K562 (cell line): ENCODE measurements around the gene RNF213. TPM values are rescaled to one million over a fixed set of nuclear protein-coding genes. Genes with fewer than 3 reads are reported as not detected.

ENCODE experiments used
- ATAC-seq: fragments of 200-7000 bp; cut with Tn5 transposase; 3 replicates; pipeline ENCODE4 v1.9.1; 2020; ENCODE audit warnings: moderate library complexity
- BruUV-seq: library from RNA; stranded (reverse); fragments of 400-500 nt; replicated peaks from 2 replicates; lab custom pipeline; 2021; lab: Mats Ljungman, UMichigan
- CTCF ChIA-PET: fragments of 300-600 bp; formaldehyde crosslinking; extraction: SDS; loops from one replicate; lab custom pipeline; 2021; ENCODE audit warnings: low intra/inter-chr PET ratio; lab: Yijun Ruan, JAX
- POLR2A ChIA-PET: fragments of 300-600, 350-650 bp; sonication (Branson Sonifier 250); formaldehyde crosslinking; extraction: SDS; loops from one replicate; lab custom pipeline; 2021; ENCODE audit warnings: antibody characterized with exemption, inconsistent platforms; lab: Yijun Ruan, JAX
- DNase-seq, 4 experiments: peaks; one replicate each; pipeline versions ENCODE4 v3.0.0 to v3.0.0-alpha.2; 2011 to 2018; ENCODE audit warnings: low spot score in 3 of 4, mixed read lengths in 3 of 4; ENCODE audit errors: extremely low read depth in 1 of 4
- FAIRE-seq: peaks from 2 replicates; lab custom pipeline; 2011; peaks lifted over from hg19 to GRCh38; lab: Jason Lieb, UNC
- H2AFZ ChIP-seq: 2 replicates; pipeline ENCODE4 v1.6.0; 2011; ENCODE audit warnings: low read depth, low read length, control low read depth, inconsistent platforms
- H3K27ac ChIP-seq: fragments of 200-600 bp; 3 replicates; pipeline ENCODE4 v1.8.0; 2011; ENCODE audit warnings: low read depth, mild to moderate bottlenecking, control low read depth, inconsistent platforms, low read length, moderate library complexity, mixed read lengths; ENCODE audit errors: extremely low read depth
- H3K27me3 ChIP-seq, 2 experiments: fragments of 300-600 bp in 1 of 2; 2 replicates in 1 of 2; 3 replicates in 1 of 2; pipeline versions ENCODE4 v1.6.0 to v1.8.0; 2011; ENCODE audit warnings: inconsistent platforms in 2 of 2, low read length in 2 of 2, mild to moderate bottlenecking in 1 of 2, mixed read lengths in 1 of 2, moderate library complexity in 1 of 2; ENCODE audit not compliant: control insufficient read depth in 2 of 2, insufficient read depth in 2 of 2
- H3K36me3 ChIP-seq: fragments of 300-600 bp; 3 replicates; pipeline ENCODE4 v1.8.0; 2011; ENCODE audit warnings: mild to moderate bottlenecking, low read length, inconsistent platforms; ENCODE audit not compliant: control insufficient read depth, insufficient read depth
- H3K4me1 ChIP-seq, 2 experiments: fragments of 200-600 bp in 1 of 2; replicated peaks in 1 of 2; 2 replicates in 1 of 2; 3 replicates in 1 of 2; pipeline versions ENCODE4 v1.5.1 to v1.8.0; 2011; ENCODE audit warnings: inconsistent platforms in 2 of 2, low read length in 2 of 2, mild to moderate bottlenecking in 1 of 2, mixed read lengths in 1 of 2, moderate library complexity in 1 of 2; ENCODE audit not compliant: control insufficient read depth in 2 of 2, insufficient read depth in 2 of 2
- H3K4me2 ChIP-seq: 2 replicates; pipeline ENCODE4 v1.6.1; 2011; ENCODE audit warnings: low read length, control low read depth, inconsistent platforms, mixed read lengths; ENCODE audit not compliant: insufficient read depth
- H3K4me3 ChIP-seq: fragments of 200-600 bp; sonication (generic), shearing (Covaris generic); 2 replicates; pipeline ENCODE4 v1.5.1; 2016; ENCODE audit warnings: control low read depth, inconsistent platforms
- H3K79me2 ChIP-seq: fragments of 200-600 bp; 3 replicates; pipeline ENCODE4 v1.8.0; 2011; ENCODE audit warnings: low read length, inconsistent platforms; ENCODE audit not compliant: control insufficient read depth, insufficient read depth
- H3K9ac ChIP-seq, 2 experiments: 2 replicates each; pipeline versions ENCODE4 v1.6.0 to v1.6.1; 2011; ENCODE audit warnings: low read depth in 2 of 2, low read length in 2 of 2, control low read depth in 1 of 2, inconsistent platforms in 1 of 2, mild to moderate bottlenecking in 1 of 2, mixed read lengths in 1 of 2; ENCODE audit not compliant: insufficient read depth in 1 of 2
- H3K9me1 ChIP-seq: one replicate; pipeline ENCODE4 v1.6.0; 2011; ENCODE audit warnings: inconsistent platforms, mild to moderate bottlenecking, low read length, moderate library complexity; ENCODE audit not compliant: control insufficient read depth, insufficient read depth
- H3K9me3 ChIP-seq: replicated peaks from 2 replicates; pipeline ENCODE4 v1.5.1; 2011; ENCODE audit warnings: low read depth, low read length, inconsistent platforms; ENCODE audit not compliant: control insufficient read depth, insufficient read depth
- H4K20me1 ChIP-seq: replicated peaks from 2 replicates; pipeline ENCODE4 v1.6.1; 2011; ENCODE audit warnings: low read length, inconsistent platforms, mixed read lengths; ENCODE audit not compliant: control insufficient read depth, insufficient read depth
- JUNB ChIP-seq: fragments of 450-650 bp; formaldehyde crosslinking; conservative IDR thresholded peaks from 2 replicates; pipeline ENCODE4 v1.4.0; 2020; ENCODE audit warnings: mild to moderate bottlenecking
- POLR2H ChIP-seq: IDR thresholded peaks from 2 replicates; pipeline ENCODE4 v1.6.1; 2016; ENCODE audit warnings: missing genetic modification characterization, low read depth, mild to moderate bottlenecking, control low read depth, missing compliant biosample characterization, moderate library complexity
- RB1 ChIP-seq: fragments of 450-650 bp; IDR thresholded peaks from 2 replicates; pipeline ENCODE4 v1.6.1; 2017; ENCODE audit warnings: low read depth, mild to moderate bottlenecking
- RBM25 ChIP-seq: fragments of 200-400 bp; formaldehyde crosslinking; IDR thresholded peaks from 2 replicates; pipeline ENCODE4 v1.6.1; 2018; ENCODE audit warnings: low read length, low read depth, moderate library complexity; ENCODE audit not compliant: severe bottlenecking
- RUNX1 ChIP-seq: sonication (generic); IDR thresholded peaks from 2 replicates; pipeline ENCODE4 v1.6.1; 2016; ENCODE audit warnings: antibody characterized with exemption, low read depth
- ZNF282 ChIP-seq: sonication (generic); formaldehyde crosslinking; IDR thresholded peaks from 2 replicates; pipeline ENCODE4 v1.8.1; 2023; ENCODE audit warnings: missing genetic modification reagents
- ZNF780A ChIP-seq: fragments of 250-450 bp; sonication (Bioruptor Pico); IDR thresholded peaks from 2 replicates; pipeline ENCODE4 v1.5.0; 2021; ENCODE audit warnings: mild to moderate bottlenecking
- WGBS: fragments of 100-300 bp; shearing (Covaris generic); methylation state at CpG from one replicate; pipeline ENCODE4 v1.1.6; 2016; ENCODE audit warnings: low coverage, mixed read lengths; ENCODE audit not compliant: insufficient coverage; ENCODE audit errors: missing lambda C conversion rate; 5-methylcytosine and 5-hydroxymethylcytosine counted together
- in situ Hi-C: fragments of 300-500 bp; cut with MboI; formaldehyde crosslinking; loops from 4 replicates; pipeline ENCODE4 v1.15.0; 2018; ENCODE audit warnings: inconsistent platforms, mixed read lengths
- intact Hi-C: fragments of 100-400 bp; cut with micrococcal nuclease; formaldehyde crosslinking; loops from 2 replicates; pipeline ENCODE4 v1.14.2; 2022
- polyA plus RNA-seq, 8 experiments: library from polyadenylated mRNA; depleted of rRNA in 4 of 8; stranded (reverse) in 5 of 8; unstranded in 3 of 8; fragments of >200 nt; fragmentation: Nextera tagmentation in 2 of 8; fragmentation: Illumina TruSeq in 1 of 8; extraction: Ambion mirVana in 2 of 8; extraction: Trizol in 1 of 8; gene quantifications; 2 replicates each; pipeline versions ENCODE4 v1.2.1 to v1.2.3, GENCODE V29; 2011 to 2014; ENCODE audit warnings: inconsistent platforms in 1 of 8, missing spikeins in 1 of 8
- total RNA-seq, 7 experiments: library from RNA; depleted of rRNA in 6 of 7; stranded (reverse); fragments of >200 nt in 6 of 7; fragmentation: Illumina TruSeq in 2 of 7; extraction: Trizol in 2 of 7; gene quantifications; 2 replicates each; pipeline versions ENCODE4 v1.2.1 to v1.2.3, GENCODE V29; 2011 to 2021; ENCODE audit warnings: low replicate concordance in 1 of 7
- TF ChIP-seq, protein P1 (sequence below): fragments of 250-450 bp; sonication (Bioruptor Pico); IDR thresholded peaks from 2 replicates; pipeline ENCODE4 v1.5.0; 2020; ENCODE audit warnings: mild to moderate bottlenecking, borderline replicate concordance
- TF ChIP-seq, protein P2 (sequence below): fragments of 450-650 bp; formaldehyde crosslinking; conservative IDR thresholded peaks from 2 replicates; pipeline ENCODE4 v1.4.0; 2022; ENCODE audit warnings: mild to moderate bottlenecking, missing genetic modification characterization
- TF ChIP-seq, protein P3 (sequence below): fragments of 250-450 bp; sonication (Bioruptor Pico); IDR thresholded peaks from 2 replicates; pipeline ENCODE4 v1.4.0; 2020; ENCODE audit warnings: borderline replicate concordance
- TF ChIP-seq, protein P4 (sequence below), 2 experiments: IDR thresholded peaks; 2 replicates each; pipeline ENCODE4 v1.6.1; 2012; ENCODE audit warnings: improper control_type of control experiment in 2 of 2, low read depth in 2 of 2, low read length in 2 of 2, borderline replicate concordance in 1 of 2

RNF213 gene
- total and polyA plus RNA-seq, 9 of the 15 experiments (the other 6 are each of a cell fraction or from before 2014, with no cell fraction given): 5.3 to 33.6 (median 17.9) TPM

DNA sequence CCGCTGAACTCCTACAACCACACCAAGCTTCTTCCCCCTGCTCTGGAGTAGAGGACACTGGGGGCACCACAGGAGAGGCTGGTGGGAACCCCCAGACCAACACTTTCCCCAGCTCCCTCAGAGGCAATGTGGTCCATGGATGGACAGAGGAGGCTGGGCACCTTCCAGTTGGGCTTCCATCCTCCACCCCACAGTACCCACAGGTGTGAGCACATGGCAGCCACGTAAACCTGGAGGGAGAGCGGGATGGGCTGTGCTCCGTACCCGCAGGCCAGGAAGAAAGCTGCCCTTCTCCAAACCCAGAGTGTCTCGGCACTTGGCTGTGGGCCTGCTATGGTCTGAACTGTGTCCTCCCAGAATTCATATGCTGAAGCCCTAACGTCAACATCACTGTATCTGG lies 42.3 kb upstream of the RNF213 start:
- intact Hi-C loops: loop anchor here (2.0 kb wide), 1 partner anchor 36 kb away; no protein-coding TSS in a partner anchor
- ATAC-seq: no peak
- POLR2A ChIA-PET: interaction anchor here (1.8 kb wide), 1 partner anchor 10 kb away, joined by 9 read pairs; no protein-coding TSS in a partner anchor

More for the DNA sequence above, 42.3 kb upstream of the RNF213 start:
- no peak for FAIRE-seq
- BruUV-seq: no TSS peak
- in situ Hi-C loops: no loop called here
- Histone ChIP-seq H3K27me3 (no peaks in the 10 kb centered on the region), H3K4me3 (no peak overlapping the region), H3K36me3 (peaks cover 22% of the 10 kb centered on the region; the same call in 1 of the 3 replicates), H3K79me2 (peaks cover 3% of the 10 kb centered on the region; the same call in 1 of the 3 replicates), H3K9me1 (no peaks in the 10 kb centered on the region), H3K4me1 (peaks cover 9 to 50% of the 10 kb centered on the region in 2 experiments; a peak in 4 of 5 replicates), H4K20me1 (0 out of 2 replicates have a peak, but pooled peaks cover 7% of the 10 kb centered on the region), H3K4me2 (no peak overlapping the region), H2AFZ (no peak overlapping the region), H3K9ac (peak overlapping the region in 1 of 2 experiments; percentile 2; a peak in 2 of 4 replicates), H3K9me3 (no peaks in the 10 kb centered on the region), H3K27ac (no peak overlapping the region)
- CTCF ChIA-PET: no interaction called here
- no peak for DNase-seq
- WGBS: 81% methylated on average over 7 of the region's 7 CpGs
- TF ChIP-seq, protein P1, sequence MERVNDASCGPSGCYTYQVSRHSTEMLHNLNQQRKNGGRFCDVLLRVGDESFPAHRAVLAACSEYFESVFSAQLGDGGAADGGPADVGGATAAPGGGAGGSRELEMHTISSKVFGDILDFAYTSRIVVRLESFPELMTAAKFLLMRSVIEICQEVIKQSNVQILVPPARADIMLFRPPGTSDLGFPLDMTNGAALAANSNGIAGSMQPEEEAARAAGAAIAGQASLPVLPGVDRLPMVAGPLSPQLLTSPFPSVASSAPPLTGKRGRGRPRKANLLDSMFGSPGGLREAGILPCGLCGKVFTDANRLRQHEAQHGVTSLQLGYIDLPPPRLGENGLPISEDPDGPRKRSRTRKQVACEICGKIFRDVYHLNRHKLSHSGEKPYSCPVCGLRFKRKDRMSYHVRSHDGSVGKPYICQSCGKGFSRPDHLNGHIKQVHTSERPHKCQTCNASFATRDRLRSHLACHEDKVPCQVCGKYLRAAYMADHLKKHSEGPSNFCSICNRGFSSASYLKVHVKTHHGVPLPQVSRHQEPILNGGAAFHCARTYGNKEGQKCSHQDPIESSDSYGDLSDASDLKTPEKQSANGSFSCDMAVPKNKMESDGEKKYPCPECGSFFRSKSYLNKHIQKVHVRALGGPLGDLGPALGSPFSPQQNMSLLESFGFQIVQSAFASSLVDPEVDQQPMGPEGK (CRISPR knock-in tag): no peak
- TF ChIP-seq ZNF780A (CRISPR knock-in tag) (no peak), JUNB (CRISPR knock-in tag) (no peak), RBM25 (no peak), RB1 (no peak), ZNF282 (CRISPR knock-in tag) (no peak), RUNX1 (no peak), POLR2H (no peak)
- TF ChIP-seq, protein P2, sequence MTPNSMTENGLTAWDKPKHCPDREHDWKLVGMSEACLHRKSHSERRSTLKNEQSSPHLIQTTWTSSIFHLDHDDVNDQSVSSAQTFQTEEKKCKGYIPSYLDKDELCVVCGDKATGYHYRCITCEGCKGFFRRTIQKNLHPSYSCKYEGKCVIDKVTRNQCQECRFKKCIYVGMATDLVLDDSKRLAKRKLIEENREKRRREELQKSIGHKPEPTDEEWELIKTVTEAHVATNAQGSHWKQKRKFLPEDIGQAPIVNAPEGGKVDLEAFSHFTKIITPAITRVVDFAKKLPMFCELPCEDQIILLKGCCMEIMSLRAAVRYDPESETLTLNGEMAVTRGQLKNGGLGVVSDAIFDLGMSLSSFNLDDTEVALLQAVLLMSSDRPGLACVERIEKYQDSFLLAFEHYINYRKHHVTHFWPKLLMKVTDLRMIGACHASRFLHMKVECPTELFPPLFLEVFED (CRISPR knock-in tag): no peak
- TF ChIP-seq, protein P3, sequence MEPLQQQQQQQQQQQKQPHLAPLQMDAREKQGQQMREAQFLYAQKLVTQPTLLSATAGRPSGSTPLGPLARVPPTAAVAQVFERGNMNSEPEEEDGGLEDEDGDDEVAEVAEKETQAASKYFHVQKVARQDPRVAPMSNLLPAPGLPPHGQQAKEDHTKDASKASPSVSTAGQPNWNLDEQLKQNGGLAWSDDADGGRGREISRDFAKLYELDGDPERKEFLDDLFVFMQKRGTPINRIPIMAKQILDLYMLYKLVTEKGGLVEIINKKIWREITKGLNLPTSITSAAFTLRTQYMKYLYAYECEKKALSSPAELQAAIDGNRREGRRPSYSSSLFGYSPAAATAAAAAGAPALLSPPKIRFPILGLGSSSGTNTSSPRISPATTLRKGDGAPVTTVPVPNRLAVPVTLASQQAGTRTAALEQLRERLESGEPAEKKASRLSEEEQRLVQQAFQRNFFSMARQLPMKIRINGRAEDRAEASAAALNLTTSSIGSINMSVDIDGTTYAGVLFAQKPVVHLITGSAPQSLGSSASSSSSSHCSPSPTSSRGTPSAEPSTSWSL (CRISPR knock-in tag): no peak
- TF ChIP-seq, protein P4, sequence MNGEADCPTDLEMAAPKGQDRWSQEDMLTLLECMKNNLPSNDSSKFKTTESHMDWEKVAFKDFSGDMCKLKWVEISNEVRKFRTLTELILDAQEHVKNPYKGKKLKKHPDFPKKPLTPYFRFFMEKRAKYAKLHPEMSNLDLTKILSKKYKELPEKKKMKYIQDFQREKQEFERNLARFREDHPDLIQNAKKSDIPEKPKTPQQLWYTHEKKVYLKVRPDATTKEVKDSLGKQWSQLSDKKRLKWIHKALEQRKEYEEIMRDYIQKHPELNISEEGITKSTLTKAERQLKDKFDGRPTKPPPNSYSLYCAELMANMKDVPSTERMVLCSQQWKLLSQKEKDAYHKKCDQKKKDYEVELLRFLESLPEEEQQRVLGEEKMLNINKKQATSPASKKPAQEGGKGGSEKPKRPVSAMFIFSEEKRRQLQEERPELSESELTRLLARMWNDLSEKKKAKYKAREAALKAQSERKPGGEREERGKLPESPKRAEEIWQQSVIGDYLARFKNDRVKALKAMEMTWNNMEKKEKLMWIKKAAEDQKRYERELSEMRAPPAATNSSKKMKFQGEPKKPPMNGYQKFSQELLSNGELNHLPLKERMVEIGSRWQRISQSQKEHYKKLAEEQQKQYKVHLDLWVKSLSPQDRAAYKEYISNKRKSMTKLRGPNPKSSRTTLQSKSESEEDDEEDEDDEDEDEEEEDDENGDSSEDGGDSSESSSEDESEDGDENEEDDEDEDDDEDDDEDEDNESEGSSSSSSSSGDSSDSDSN (IDR thresholded peaks at IDR 0.05; ENCODE audit: borderline replicate concordance in 1 of 2, low read depth in 2 of 2, low read length in 2 of 2): no peak
